HG02571 (cell line): ENCODE measurements around the gene AGXT2.
"Not testable (repeated sequence)": the region's sequence is repeated elsewhere in the genome, so short reads cannot be mapped to it uniquely, and the experiment has no call there.

Source experiments
- ATAC-seq: cut with Tn5 transposase; IDR thresholded peaks from one replicate; pipeline ENCODE4 v1.9.1; 2021; ENCODE audit warnings: mild to moderate bottlenecking, moderate library complexity; ENCODE audit not compliant: unreplicated experiment

Gene AGXT2

GRCh38 chr5:35056686-35057085 is 8.9 kb upstream of the AGXT2 start:
- ATAC-seq: no peak

- ATAC-seq: no peak
Observed at GRCh38 chr5:35052838-35053237, 5.1 kb upstream of the AGXT2 start.

GRCh38 chr5:35050541-35051126 is 2.9 kb upstream of the AGXT2 start:
- no peak for ATAC-seq

GRCh38 chr5:35048910-35049309 is 1.2 kb upstream of the AGXT2 start:
- ATAC-seq: no peak

- no peak for ATAC-seq
Observed at GRCh38 chr5:35046774-35047173, 975 bp downstream of the AGXT2 start.

GRCh38 chr5:35045280-35045679 is 2.5 kb downstream of the AGXT2 start:
- no peak for ATAC-seq

GRCh38 chr5:35044649-35045048 is 3.1 kb downstream of the AGXT2 start:
- ATAC-seq: no peak

GRCh38 chr5:35042781-35043180 is 5.0 kb downstream of the AGXT2 start:
- no peak for ATAC-seq

- ATAC-seq: no peak
Observed at GRCh38 chr5:35041261-35041660, 6.5 kb downstream of the AGXT2 start.

- ATAC-seq: no peak
Observed at GRCh38 chr5:35038891-35039290, 8.9 kb downstream of the AGXT2 start.

- ATAC-seq: no peak
Observed at GRCh38 chr5:35036536-35036935, 11.2 kb downstream of the AGXT2 start.

GRCh38 chr5:35035929-35036328 is 11.8 kb downstream of the AGXT2 start:
- ATAC-seq: not testable (repeated sequence)

- no peak for ATAC-seq
Observed at GRCh38 chr5:35035271-35035670, 12.5 kb downstream of the AGXT2 start.

GRCh38 chr5:35032356-35032755 is 15.4 kb downstream of the AGXT2 start:
- ATAC-seq: no peak

- ATAC-seq: no peak
Observed at GRCh38 chr5:35031276-35031675, 16.5 kb downstream of the AGXT2 start.

- ATAC-seq: no peak
Observed at GRCh38 chr5:35030426-35031100, 17.2 kb downstream of the AGXT2 start.

- no peak for ATAC-seq
Observed at GRCh38 chr5:35029333-35029732, 18.4 kb downstream of the AGXT2 start.

GRCh38 chr5:35026941-35027340 is 20.8 kb downstream of the AGXT2 start:
- no peak for ATAC-seq

GRCh38 chr5:35026280-35026840 is 21.4 kb downstream of the AGXT2 start:
- ATAC-seq: no peak

GRCh38 chr5:35024911-35025510 is 22.7 kb downstream of the AGXT2 start:
- no peak for ATAC-seq

GRCh38 chr5:35023391-35024178 is 24.2 kb downstream of the AGXT2 start:
- ATAC-seq: no peak
